NCI-H2227 (cell line): Measurements from ENCODE around the gene TSC1.
"Not testable (repeated sequence)": the region's sequence is repeated elsewhere in the genome, so short reads cannot be mapped to it uniquely, and the experiment has no call there.

Experiments used
- DNase-seq: peaks from one replicate; lab custom pipeline; 2025; ENCODE audit not compliant: unreplicated experiment; lab: John Stamatoyannopoulos, UW

The TSC1 gene

DNA sequence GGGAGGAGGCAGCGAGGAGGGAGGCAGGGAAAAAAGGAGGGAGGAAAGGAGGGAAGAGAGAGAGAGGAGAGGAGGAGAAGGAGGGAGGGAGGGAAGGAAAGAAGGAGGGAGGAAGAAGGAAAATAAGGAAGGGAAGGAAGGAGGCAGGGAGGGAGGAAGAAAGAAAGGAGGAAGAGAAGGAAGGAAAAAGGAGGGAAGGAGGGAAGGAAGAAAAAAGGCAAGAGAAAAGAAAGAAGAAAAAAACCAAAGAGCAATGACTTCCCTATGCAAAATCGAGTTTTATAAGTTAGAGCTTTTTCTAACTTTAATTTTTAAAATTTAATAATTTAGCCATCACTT, 33.7 kb upstream of the TSC1 start:
- DNase-seq: no peak

- no peak for DNase-seq
Measured at GRCh38 chr9:132976571-132976970, 32.2 kb upstream of the TSC1 start.

- DNase-seq: no peak
Measured at GRCh38 chr9:132975961-132976360, 31.5 kb upstream of the TSC1 start.

DNA sequence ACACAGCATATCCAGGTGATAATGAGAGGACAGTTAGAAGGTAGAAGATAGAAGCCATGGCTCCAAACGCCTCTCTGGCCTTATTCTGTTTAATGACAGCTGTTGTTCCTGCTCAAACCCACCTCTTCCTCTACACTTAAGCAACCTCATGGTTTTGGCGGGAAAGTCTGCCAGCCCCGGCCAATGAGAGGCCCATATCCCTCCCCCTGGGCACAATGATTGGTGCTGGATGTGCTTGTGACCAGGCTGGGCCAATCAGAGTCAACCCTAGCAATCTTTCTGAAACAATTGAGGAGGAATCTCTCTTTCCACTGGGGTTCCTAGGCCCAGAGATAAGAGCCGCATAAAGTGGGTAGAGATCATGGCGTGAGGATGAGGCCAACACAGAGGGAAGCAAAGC, 29.3 kb upstream of the TSC1 start:
- DNase-seq: no peak

DNA sequence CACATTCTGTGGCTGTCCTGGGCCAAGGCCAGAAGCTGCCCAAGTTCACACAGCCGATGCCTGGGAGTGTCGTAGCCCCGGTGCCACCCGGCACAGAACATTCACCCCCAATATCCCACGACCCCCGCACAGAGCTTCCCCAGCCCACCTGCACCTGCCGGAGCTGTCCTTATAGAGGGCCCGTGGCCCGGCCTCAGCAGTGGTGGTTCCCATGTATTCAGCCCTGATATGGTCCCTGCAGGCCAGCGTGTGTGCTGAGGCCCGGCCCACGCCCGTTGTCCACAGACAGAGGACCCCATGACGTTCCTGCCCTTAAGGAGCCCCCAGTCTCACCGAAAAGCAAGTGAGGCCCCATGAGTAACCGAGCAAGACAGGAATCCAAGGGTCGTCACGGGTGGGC, 28.8 kb upstream of the TSC1 start:
- DNase-seq: no peak

GRCh38 chr9:132970324-132971062, 26.1 kb upstream of the TSC1 start:
- DNase-seq: no peak

- DNase-seq: no peak
Measured at GRCh38 chr9:132969783-132970182, 25.4 kb upstream of the TSC1 start.

GRCh38 chr9:132967908-132968307, 23.5 kb upstream of the TSC1 start:
- not testable (repeated sequence) for DNase-seq

DNA sequence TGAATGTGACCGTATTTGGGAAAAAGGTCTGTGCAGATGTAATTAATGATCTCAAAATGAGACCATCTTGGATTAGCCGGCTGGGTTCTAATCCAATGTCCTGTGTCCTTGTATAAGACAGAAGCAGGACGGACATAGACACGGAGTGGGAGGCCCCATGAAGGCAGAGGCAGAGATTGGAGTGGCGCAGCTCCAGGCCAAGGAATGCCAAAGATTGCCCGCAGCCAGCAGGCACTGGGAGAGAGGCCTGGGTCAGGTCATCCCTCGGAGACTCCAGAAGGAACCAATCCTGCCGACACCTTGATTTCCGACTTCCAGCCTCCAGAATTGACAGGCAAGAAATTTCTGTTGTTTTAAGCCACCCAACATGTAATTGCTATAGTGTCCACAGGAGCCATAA, 21.1 kb upstream of the TSC1 start:
- DNase-seq: no peak

- no peak for DNase-seq
Measured at GRCh38 chr9:132961002-132961401, 16.6 kb upstream of the TSC1 start.

DNA sequence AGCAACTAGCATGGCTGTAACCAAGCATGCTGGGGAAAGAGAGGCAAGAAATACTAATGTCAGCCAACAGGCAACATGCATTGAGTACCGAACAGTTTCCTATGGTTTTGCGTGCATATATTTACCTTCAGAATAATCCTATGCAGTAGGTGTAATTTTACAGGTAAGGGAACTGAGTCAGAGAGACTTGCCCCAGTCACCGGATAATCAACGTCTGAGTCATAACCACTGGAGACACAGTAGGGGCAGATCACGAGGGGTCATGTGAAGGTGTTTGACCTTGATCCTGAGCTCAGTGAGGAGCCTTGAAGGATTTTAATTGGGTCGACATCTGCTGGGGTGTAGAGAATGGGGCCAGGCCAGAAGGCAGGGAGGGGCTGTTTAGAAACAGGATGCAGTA, 13.4 kb upstream of the TSC1 start:
- no peak for DNase-seq

GRCh38 chr9:132955768-132956167, 11.4 kb upstream of the TSC1 start:
- DNase-seq: no peak

DNA sequence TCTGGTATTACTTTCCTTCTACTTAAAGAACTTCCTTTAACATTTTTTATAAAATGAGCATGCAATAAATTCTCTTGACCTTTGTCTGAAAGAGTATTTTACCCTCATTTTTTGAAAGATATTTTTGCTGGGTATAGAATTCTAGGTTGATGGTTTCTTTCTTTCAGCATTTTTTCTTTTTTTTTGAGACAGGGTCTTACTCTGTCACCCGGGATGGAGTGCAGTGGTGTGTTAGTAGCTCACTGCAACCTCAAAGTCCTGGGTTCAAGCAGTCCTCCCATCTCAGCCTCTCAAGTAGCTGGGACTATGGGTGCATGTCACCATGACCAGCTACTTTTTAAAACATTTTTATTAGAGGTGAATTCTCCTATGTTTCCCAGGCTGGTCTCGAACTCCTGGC, 10.7 kb upstream of the TSC1 start:
- DNase-seq: no peak

DNA sequence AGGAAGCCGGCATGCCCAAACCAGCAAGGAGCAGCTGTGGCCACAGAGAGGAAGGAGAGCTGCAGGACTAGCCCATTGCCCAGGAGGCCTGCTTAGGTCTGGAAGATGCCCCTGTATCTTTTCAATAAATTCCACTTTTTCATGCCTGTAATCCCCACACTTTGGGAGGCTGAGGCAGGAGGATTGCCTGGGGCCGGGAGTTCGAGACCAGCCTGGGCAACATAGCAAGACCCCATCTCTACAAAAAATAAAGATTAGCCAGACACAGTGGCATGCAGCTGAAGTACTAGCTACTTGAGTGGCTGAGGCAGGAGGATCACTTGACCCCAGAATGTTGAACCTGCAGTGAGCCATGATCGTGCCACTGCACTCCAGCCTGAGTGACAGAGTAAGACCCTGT, 5.3 kb upstream of the TSC1 start:
- DNase-seq: no peak

DNA sequence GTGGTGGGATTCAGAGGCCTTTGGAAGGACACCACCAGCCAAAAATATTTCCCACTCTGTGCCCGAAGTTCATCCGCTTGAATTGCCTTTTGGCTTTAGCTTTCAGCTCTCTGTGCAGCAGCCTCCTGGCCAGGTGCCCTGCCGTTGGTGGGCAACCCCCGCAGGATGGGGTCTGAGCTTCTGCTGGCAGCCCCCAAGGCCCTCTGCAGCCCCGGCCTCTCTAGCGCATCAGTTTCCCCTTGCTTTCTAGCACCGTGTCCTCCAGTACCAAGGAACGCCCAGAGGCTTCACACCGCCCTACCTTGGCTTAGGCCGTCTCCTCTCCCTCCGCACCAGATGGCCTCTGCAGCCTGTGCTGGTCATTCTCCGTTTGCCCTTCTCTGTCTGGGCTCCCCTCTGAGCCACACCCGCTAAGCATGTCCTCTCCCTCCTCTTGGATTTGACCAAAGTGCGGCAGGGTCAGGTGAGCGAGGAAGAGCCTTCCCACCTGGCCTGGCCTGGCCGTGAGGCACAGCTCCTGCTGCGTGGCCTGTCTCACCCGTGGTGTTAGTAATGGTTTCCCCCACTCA, 4.2 kb upstream of the TSC1 start:
- no peak for DNase-seq

DNA sequence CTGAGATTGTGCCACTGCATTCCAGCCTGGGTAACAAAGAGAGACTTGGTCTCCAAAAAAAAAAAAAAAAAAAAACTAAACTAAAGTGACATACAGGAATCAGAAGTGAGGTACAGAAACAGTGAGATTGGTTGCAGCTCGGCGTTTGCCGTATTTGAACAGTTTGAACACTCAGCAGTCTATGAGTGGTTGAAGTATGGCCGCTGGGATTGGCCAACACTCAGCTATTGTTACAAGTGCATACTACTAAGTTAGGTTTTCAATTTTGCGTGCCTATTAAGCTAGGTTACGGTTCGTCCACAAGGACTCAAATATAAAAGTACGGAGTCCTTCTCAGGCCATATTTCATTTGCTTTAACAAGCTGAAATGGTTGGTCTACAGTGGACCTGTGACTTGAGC, 3.3 kb upstream of the TSC1 start:
- DNase-seq: no peak

DNA sequence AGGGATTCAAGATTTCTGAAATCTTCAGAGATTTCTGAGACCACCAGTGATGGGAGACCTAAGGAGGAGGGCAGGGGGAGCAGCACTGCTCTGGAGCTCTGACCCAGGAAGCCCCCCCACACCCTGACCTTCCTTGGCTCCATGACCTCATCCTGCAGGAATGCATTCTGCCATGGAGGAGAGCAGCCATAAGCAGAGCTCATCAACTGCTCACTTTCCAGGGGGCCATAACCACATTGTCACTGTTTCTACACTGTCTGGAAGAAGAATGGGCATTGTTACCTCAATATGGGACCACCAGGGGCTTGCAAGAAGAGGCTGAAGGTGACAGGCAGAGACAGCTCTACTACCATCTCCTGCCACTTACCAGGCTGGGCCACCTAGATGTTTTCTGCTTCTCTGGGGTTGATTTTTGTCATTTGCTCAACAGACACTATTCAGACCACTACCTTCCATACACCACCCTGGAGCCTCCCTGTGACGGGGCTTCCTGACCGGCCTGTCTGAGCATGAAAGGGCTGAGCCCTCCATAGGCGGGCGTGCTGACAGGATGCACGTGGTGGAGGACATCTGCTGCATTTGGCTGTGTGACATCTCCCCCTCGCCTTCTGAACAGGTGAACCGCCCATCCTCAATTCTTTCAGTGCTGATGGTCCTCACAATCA, 2.3 kb upstream of the TSC1 start:
- DNase-seq: no peak

- DNase-seq: no peak
Measured at GRCh38 chr9:132946211-132946610, 1.8 kb upstream of the TSC1 start.

- DNase-seq: no peak
Measured at GRCh38 chr9:132945186-132946130, 1.0 kb upstream of the TSC1 start.

DNA sequence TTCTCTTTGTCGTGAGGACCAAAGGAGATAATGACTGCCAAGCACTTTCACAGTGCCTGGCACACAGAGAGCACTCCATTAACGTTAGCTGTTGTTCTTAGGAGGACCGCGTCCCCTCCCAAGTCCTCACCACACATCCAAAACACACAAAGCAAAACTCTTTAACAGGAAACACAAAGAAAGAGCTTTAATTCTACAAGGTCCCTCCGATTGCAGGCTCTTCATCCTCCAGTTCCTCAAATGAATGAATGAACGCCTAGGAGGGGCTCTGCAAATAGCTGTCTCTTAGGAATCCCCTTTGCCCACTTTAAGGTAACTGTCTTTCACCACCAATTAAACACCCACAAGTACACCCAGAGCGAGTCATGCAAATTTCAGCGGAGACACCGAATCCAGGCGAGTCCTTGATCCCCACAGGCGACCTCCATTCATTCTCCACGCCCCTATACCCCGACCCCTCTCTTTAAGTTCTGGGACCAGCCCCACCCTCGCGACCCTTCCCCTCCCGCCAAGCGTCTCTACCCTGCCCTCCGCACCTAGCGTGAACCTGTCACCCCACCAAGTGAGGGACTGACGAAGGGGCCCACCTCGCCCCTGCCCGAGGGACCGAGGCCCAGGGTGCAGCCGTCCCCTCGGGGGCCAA, 644 bp downstream of the TSC1 start:
- peak; percentile 34 for DNase-seq

DNA sequence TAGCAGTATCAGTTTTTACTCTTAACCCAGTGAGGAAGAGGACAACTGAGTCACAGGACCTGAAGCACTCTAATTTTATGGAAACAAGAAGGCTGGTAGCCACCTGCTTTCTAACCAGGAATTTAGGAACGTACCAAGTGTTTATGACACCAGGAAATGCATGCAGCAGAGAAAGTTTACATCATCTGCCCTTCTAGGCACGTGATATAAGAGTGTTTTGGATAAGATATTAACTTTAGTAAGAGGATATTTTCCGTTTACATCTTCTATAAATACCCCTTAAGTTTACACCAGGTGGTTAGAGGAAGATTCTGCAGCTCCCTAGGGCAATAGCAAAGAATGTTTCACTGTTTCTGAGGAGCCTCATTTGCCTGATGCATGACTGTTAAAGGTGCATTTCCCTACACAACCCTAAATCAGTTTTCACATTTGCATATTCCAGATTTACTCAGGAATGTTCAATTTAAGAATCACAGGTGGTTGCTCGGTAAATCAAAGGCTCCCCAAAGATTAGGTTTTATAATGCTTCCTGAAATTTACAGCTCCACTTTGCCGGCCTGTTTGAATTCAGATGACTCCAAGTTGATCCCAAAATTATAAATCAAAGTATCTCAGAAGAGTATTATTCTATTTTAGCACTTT, 1.8 kb downstream of the TSC1 start:
- DNase-seq: no peak
